GM18511 (cell line): Measurements from ENCODE around the gene PTPRK.
"Not testable (repeated sequence)": the region's sequence is repeated elsewhere in the genome, so short reads cannot be mapped to it uniquely, and the experiment has no call there.

Experiments used
- ATAC-seq: cut with Tn5 transposase; IDR thresholded peaks from one replicate; pipeline ENCODE4 v1.9.1; 2021; ENCODE audit warnings: mild to moderate bottlenecking, moderate library complexity; ENCODE audit not compliant: unreplicated experiment

Gene PTPRK

GRCh38 chr6:127939442-127940066, 580.8 kb downstream of the PTPRK start:
- ATAC-seq = no peak

- no peak for ATAC-seq
Observed at GRCh38 chr6:127938701-127939100, 581.7 kb downstream of the PTPRK start.

GRCh38 chr6:127937747-127938146, 582.7 kb downstream of the PTPRK start:
- no peak for ATAC-seq

GRCh38 chr6:127937102-127937501, 583.3 kb downstream of the PTPRK start:
- no peak for ATAC-seq

DNA sequence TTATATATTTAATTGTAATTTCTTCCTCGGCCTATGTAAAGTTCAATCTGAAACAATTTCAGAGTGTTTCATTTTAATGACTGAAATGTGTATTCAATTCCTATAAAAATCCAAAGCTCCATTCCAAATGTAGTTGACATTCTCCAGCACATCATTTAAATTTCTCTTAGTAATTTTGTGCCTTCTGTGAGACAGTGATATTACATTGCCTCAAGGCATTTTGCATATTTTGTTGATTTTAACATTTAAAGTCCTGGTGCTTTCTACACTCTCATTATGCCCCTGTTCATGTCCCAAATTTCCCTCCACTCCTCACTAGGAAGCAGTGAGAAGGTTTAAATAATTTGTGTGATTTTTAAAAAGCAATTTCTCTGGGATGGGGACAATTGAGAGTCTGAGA, 585.4 kb downstream of the PTPRK start:
- ATAC-seq = no peak

DNA sequence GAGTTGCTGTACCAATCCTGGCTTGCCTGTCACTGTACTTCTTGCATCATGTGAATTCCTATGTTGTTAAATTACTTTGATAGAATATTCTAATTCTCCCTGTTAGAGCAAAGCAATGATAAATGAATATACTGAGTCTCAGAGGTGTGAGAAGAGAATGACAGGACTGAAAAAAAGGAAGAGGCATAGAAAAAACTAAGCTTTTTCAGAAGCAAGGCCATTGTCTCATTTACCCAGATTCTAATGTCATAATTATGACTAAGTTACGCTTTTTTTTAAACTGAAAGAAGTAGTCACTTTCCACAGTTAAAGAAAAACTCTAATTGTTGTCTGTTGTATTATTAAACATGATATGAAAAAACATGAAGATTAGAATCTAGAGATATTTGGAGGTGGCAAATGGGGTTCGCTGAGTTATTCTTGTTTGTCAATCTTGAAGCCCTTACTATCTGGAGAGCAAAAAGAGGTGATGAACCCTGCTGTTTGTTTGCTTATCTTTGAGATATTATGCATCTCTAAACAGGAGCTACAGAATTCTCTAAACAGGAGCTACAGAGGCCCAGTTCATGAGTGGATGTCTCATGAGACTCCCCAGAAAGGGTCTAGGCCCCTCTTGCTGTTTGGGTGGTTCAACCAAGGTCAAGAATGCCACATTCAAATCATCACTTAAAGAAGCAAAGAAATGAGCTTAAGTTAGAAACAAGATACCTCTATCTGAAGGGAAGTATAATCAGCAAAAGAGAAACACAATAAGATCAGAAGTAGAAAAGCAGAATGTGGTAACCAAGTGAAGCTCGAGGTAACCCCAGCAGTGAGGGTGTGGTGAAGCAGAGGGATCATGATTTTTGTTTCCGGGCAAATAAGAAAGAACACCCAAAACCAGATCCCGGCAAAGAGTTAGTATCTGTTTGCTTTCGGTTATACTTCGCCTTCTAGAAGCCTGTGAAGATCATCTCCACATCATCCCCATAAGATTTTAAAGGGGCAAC, 586.3 kb downstream of the PTPRK start:
- no peak for ATAC-seq

DNA sequence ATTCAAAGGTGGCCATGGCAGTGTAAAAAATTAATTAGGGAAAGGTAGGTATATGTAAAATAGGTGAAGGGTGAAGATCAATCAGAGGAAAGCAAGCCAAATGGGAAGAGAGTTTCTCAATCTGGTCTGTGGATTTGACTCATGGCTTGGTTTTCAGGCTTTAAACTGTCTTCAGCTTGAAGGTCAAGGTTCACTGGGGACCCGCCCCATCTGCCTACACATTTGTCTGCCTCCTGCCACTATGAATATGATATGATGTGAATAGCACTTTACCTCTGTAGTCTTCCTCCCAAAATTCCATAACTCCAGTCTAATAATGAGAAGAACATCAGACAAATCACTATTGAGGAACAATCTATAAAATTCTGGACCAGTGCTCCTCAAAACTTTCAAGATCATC, 587.3 kb downstream of the PTPRK start:
- no peak for ATAC-seq

DNA sequence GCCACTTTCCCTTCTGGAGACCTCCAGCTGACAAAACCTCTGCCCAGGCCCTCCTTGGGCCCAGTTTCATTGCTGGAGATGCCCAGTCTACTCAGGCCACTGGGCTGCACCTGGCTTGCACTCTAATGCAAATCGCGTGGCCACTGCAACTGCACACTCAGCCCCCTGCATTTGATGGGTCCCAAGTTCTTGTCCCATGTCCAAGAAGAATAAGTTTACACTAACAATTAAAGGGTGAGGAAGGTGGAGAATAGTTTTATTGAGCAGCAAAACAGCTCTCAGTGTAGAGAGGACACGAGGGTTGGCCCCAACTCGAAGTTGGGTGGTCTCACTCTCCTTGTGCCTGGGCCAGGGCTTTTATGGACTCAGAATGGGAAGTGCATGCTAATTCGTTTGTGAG, 587.7 kb downstream of the PTPRK start:
- ATAC-seq = no peak

- not testable (repeated sequence) for ATAC-seq
Observed at GRCh38 chr6:127926441-127926840, 594.0 kb downstream of the PTPRK start.

DNA sequence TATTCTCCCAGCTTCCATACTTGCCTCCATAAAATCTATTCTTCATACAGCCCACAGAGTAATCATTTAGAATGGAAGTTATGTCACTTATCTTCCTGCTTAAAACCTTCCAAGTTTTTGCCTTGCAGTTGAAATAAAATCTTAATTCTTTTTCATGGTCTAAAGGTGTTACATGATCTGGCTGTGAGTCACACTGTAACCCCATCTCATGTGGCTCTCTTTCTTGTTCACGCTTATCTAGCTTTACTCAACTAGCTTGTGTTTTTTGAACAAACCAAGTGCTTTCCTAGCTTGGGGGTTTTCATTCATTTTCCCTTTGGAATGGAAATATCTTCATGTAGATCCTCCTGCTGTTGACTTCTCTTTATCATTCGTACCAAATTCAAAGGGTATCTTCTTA, 596.0 kb downstream of the PTPRK start:
- no peak for ATAC-seq

DNA sequence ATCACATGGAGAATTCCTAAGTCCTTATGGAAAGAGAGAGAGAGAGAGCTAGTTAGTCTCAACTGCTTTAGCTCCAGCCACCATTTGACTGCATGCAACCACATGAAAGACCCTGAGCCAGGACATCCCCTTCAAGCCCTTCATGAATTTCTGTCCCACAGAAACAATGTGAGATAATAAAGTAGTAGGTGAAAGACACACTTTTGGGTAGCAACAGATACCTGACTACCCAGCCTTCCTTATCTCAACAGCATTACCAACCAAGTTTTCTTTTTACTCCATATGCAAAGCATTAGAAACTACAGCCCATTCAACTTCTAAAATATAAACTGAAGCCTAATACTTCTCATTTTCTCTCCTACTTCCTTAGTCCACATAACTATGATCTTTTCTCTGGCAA, 596.4 kb downstream of the PTPRK start:
- ATAC-seq = no peak

DNA sequence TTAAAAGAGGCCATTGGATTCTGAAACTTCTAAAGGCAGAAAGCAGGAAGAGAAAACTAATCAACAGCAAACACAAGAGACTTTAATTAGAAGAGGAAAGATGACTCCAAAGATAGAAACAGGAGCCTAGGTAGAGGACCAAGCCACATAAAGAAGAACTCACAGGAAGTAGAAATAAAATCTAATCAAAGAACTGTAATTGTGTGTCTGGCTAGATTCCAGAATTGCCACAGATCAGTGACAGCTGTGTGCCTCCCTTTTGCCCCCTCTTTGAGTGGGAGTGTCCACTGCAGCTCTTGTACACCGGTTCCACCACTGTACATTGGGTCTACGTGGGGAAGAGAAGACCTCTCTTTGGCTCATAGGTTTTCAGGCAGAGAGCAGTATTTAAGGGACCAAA, 597.3 kb downstream of the PTPRK start:
- no peak for ATAC-seq

- no peak for ATAC-seq
Observed at GRCh38 chr6:127921982-127922381, 598.4 kb downstream of the PTPRK start.

DNA sequence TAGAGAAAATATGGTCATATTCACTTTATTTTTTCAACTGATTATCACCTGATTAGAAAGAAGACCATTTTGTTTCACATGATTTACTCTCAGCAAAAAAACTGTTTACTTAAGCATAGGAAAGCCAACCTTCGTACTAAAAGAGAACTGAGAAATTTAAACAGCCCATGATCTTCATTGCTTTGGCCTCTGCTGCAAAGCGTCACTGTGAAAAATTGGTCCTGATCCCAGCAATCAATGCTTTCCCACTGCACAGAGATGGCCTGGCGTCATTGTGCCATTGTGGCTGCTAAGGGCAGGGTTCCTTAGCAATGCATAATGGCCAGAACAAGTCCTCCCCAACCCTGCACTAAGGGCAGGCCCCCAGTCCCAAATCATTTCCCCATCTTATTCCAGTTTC, 599.6 kb downstream of the PTPRK start:
- no peak for ATAC-seq
